ENCODE measurements around the gene HSPH1.
"Not testable (repeated sequence)": the region's sequence is repeated elsewhere in the genome, so short reads cannot be mapped to it uniquely, and the experiment has no call there.

Gene HSPH1

GRCh38 chr13:31161557-31162150, at the start of gene HSPH1:
Gene HSPH1, minus strand, starts transcription at chr13:31161904. Its CDS starts 322 bp downstream, at chr13:31161582.
- peak; percentile 96 for DNase-seq

DNA sequence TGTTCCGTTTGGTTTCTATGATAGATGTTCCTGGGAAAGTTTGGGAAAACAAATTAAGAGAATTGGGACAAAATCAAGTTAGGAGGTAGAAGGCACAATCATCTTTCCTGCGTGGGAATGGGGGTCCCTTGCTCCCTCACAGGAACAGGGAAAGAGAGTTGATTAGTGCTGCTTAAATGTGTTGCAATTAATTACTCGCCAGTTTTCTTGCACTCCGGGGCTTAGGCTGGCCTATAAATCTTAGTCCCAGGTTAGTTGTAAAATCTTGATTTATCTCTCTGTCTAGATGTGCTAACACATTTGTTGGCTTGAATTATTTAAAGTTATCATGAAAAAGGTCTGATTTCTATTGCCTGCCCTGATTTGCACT, 48.1 kb upstream of the HSPH1 start:
- no peak for DNase-seq

- DNase-seq: peak; percentile 27
Observed at GRCh38 chr13:31209172-31209840, 47.6 kb upstream of the HSPH1 start.

DNA sequence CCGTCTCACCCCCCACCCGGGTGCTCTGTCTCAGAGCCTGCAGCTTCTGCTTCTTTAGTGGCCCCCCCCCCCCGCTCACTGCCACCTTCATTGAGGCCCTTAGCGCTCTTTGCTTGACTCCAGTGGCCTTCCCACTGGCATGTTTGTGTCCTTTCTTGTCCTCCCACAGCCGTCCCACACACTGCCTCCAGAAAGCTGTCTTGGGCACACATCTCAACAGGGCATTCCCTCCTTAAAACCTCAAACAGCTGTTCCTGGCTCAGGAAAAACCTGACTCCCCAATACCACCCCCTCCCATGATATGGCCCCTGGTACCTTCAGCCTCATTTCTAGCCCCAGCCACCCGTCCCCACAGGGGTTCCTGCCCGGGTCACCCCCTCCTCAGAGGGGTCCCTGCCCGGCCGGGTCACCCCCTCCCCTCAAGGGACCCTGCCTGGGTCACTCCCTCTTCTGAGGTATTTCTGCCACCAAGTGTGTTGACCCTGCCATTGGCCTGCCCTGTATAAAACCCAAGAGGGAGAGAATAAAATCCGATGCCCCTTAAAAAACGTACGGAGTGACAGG, 46.9 kb upstream of the HSPH1 start:
- DNase-seq: no peak

GRCh38 chr13:31207661-31208552, 46.2 kb upstream of the HSPH1 start:
- no peak for DNase-seq

GRCh38 chr13:31204592-31204991, 42.9 kb upstream of the HSPH1 start:
- DNase-seq: no peak

DNA sequence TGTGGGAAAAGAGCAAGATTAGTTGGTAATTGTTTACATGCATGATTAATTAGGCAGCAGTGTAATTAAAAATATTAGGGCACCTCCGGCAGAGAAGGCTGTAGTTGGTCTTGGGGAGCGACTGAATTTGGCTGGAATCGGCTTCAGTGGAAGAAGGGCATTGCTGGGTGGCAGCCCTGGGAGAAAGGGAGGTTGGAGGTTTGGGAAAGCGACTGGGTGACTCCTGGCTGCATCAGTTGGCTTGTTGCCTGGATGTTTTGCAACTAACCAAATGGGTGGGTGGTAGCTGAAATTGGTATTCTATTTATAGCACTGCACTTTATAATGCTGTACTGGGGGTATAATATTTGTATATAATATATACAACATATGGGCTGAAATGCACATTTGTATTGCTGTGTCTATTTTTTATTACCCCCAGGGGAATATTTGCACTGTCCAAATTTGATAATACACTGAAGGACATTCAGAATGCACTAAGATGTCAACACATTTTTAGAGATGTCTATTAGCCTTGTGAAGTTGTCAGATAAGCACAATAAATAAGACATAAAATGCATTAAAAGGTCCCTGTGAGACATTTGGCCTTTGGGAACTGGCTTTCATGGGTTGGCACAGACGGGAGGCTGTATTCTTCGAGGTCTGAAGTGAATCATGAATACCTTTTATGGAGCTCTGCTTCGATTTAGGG, 39.8 kb upstream of the HSPH1 start:
- no peak for DNase-seq

- DNase-seq: no peak
Observed at GRCh38 chr13:31200637-31200971, 38.9 kb upstream of the HSPH1 start.

DNA sequence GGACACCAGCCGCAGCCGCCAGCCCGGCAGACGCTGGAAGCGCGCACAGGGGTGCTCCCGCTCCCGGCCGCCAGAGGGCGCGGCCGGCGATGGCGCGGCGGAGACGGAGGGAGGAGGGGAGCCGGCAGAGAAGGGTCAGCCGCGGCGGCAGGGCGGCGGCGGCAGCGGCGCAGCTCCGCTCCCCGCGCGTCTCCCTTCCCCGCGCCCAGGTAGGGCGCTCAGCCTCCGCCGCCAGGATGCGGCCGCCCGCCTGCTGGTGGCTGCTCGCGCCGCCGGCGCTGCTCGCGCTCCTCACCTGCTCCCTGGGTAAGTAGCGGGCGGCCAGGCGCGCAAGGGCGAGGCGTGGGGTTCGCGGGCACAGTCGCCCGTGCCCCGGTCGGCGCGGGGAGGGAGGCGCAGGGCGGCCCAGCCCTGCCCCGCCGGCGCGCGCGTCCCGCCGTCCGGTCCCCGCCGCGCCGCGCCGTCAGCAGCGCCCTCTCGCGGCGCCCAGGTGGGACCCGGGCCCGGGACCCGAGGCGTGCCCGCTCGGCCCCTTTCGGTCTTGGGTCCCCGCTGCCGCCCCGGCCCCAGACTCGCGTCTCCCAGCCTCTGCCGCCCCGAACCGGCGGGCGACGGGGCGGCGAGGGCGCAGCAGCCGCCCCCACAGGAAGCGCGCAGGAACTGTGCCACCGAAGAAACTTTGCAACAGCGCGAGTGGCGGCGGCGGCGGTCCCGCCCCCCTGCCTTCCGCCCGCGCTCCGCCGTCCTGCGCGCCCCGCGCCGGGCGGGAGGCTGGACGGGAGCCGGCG, 38.3 kb upstream of the HSPH1 start, which contains the start of gene B3GLCT:
Gene B3GLCT (plus strand): TSS at position 127 of the 788 bp plus-strand sequence. CDS start 110 bp downstream, at position 237.
- DNase-seq: peak; percentile 49

- no peak for DNase-seq
Observed at GRCh38 chr13:31199527-31199848, 37.8 kb upstream of the HSPH1 start.

DNA sequence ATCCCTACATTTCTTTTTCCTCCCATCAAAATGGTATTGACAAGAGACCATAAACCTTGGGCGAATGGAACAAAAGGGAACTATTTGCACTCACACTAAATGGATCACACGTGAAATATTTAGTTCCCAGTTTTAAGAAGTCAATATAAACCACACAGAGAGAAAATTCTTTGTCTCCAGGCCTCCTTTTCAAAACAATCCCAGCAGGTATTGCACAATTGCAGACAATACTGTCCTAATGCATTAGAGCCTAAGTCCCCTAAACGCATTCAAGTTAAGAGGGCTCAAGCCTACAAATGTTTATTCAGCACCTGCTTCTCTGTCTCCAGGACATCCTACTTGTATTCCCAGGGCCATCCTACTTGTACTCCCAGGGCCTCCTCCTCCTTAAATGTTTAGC, 36.8 kb upstream of the HSPH1 start:
- DNase-seq: no peak

GRCh38 chr13:31196992-31197391, 35.3 kb upstream of the HSPH1 start:
- no peak for DNase-seq

DNA sequence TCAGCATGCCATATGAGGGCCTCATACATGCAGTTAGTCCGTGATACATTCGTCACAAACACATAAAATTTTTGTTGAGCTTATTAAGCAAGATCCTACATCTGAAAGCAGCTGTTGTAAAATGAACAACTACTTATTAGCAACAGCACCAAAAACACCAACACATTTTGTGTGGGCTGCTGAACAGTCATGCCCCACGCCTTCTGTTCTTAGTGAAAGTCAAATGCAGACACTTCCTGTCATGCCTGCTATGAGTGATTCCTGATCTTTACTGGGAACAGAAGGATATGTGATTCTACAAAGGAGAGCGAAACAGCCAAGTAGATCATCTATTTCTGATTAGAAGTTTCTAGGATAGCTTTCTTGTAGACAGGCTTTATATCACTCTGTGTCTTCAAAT, 33.9 kb upstream of the HSPH1 start:
- DNase-seq: no peak

GRCh38 chr13:31192306-31192705, 30.6 kb upstream of the HSPH1 start:
- no peak for DNase-seq

DNA sequence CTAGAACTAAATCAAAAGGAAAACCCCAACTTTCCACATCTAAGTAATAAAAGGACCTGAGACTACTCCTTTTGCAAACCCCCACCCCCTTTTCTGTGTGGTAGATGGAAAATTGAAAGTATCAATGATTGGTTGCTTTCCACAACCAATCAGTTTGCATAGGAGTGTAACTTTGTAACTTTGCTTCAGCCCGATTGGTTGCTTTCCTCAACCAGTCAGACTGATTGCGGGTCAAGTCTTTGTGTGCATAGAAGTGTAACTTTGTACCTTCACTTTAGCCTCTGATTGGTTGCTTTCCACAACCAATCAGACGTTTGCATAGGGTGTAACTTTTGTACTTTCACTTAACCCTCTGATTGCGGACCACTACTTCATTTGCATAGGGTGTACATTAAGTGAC, 30.0 kb upstream of the HSPH1 start:
- no peak for DNase-seq

- no peak for DNase-seq
Observed at GRCh38 chr13:31184981-31185645, 23.4 kb upstream of the HSPH1 start.

DNA sequence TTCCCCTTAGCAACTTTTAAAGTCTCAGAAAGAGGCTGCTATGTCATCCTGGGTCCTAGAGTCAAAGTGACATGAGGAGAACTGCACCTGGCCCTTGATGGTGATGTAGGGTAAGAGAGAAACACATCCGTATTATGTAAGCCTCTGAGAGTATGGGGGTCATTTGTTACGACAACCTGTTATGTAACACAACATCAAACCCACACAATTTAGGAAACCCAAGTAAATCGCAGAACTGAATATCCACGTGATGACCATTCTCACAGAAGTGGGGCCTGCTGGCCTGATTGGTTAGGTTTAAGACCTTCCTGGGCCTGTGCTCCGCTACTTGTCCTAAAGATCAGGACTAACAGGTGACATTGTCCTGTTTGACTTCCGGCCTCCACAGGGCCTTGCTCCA, 22.7 kb upstream of the HSPH1 start:
- no peak for DNase-seq

DNA sequence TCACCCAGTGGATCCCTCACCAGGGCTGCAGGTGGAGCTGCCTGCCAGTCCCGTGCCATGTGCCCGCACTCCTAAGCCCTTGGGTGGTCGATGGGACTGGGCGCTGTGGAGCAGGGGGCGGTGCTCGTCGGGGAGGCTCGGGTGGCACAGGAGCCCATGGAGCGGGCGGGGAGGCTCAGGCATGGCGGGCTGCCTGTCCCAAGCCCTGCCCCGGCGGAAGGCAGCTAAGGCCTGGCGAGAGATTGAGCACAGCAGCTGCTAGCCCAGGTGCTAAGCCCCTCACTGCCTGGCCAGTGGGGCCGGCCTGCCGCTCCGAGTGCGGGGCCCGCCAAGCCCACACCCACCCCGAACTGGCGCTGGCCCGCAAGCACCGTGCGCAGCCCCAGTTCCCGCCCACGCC, 21.3 kb upstream of the HSPH1 start:
- DNase-seq: no peak

DNA sequence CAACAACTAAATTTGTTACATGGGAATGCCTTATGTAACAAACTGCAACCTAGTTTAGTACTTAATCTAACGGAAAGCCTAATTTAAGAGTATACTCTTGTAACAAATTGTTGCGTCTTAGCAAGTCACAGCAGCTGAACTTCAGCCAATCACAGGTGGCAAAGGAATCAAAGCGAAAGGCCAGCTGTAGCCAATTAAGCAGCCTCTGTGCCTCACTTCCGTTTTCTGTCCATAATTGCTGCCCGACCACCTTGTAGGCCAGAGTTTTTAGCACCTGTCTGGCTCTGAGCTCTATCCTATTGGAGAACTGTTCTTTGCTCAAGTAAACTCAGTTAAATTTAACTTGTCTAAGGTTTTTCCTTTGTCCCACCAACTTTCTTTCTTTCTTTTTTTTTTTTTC, 18.1 kb upstream of the HSPH1 start:
- DNase-seq: no peak

DNA sequence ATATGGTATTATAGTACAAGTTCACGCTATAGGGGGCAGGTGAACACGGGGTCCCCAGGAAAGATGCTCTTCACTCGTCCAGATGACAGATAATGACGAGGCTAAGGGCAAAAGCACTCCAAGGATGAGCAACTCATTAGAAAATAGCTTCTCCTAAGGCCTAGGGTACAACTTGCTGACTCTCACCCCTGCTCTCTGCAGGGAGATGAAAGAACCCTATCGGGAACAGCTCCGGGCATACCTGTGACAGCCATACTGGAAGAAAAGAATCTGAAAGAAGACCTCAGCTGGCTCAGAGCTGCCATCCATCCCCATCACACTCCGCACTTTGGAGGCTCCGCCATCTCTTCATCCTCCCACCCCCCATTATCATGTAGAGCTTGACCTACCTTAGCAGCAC, 17.5 kb upstream of the HSPH1 start:
- no peak for DNase-seq

- not testable (repeated sequence) for DNase-seq
Observed at GRCh38 chr13:31177813-31178495, 16.2 kb upstream of the HSPH1 start.

All from DMS153 (cell line).